NCI-H1417 treated with DMSO at 0.1 percent for 48 hours (cell line): Measurements from ENCODE around the gene ZSWIM8.

Experiments used
- DNase-seq: peaks from one replicate; lab custom pipeline; 2025; lab: John Stamatoyannopoulos, UW

The ZSWIM8 gene

GRCh38 chr10:73797324-73798025 lies 12.1 kb downstream of the ZSWIM8 start:
- DNase-seq: no peak

- no peak for DNase-seq
Observed at GRCh38 chr10:73798087-73798486, 12.7 kb downstream of the ZSWIM8 start.

GRCh38 chr10:73798927-73799560 lies 13.6 kb downstream of the ZSWIM8 start:
- no peak for DNase-seq

- DNase-seq: no peak
Observed at GRCh38 chr10:73799899-73800559, 14.6 kb downstream of the ZSWIM8 start.

GRCh38 chr10:73800560-73801252 lies 15.3 kb downstream of the ZSWIM8 start:
- no peak for DNase-seq

GRCh38 chr10:73801253-73801590 lies 15.8 kb downstream of the ZSWIM8 start:
- DNase-seq: no peak

- no peak for DNase-seq
Observed at GRCh38 chr10:73802276-73802991, 17.0 kb downstream of the ZSWIM8 start.

GRCh38 chr10:73803680-73804286 lies 18.4 kb downstream of the ZSWIM8 start:
- DNase-seq: no peak

- no peak for DNase-seq
Observed at GRCh38 chr10:73806176-73806950, 21.0 kb downstream of the ZSWIM8 start.

- no peak for DNase-seq
Observed at GRCh38 chr10:73807471-73807870, 22.1 kb downstream of the ZSWIM8 start.

GRCh38 chr10:73808021-73808815 lies 22.8 kb downstream of the ZSWIM8 start:
- DNase-seq: no peak

- DNase-seq: no peak
Observed at GRCh38 chr10:73809061-73809818, 23.8 kb downstream of the ZSWIM8 start.

- DNase-seq: no peak
Observed at GRCh38 chr10:73810358-73810734, 24.9 kb downstream of the ZSWIM8 start.

- no peak for DNase-seq
Observed at GRCh38 chr10:73810735-73811465, 25.5 kb downstream of the ZSWIM8 start.

- DNase-seq: no peak
Observed at GRCh38 chr10:73812657-73813056, 27.3 kb downstream of the ZSWIM8 start.

GRCh38 chr10:73813333-73813732 lies 27.9 kb downstream of the ZSWIM8 start:
- no peak for DNase-seq

- DNase-seq: no peak
Observed at GRCh38 chr10:73814276-73814895, 29.0 kb downstream of the ZSWIM8 start.
